ENCODE data around the gene SGMS1. TPM values are rescaled to one million over a fixed set of nuclear protein-coding genes. Genes with fewer than 3 reads are reported as not detected.

The SGMS1 gene
- total and polyA plus RNA-seq, 4 donors, result 15.8 to 142 (median 41.3) TPM

- peaks cover 0 to 6% (median 0%) of the 10 kb centered on the region in 4 donors for H3K9me3 ChIP-seq (ENCODE audit: control insufficient read depth in 4 of 4, insufficient read depth in 3 of 4, low read length in 3 of 4)
- H3K27me3 ChIP-seq (ENCODE audit: control insufficient read depth in 3 of 3, insufficient read depth in 3 of 3, low read length in 2 of 3), result no peaks in the 10 kb centered on the region
- no peak overlapping the region for H3K4me3 ChIP-seq
- WGBS, 2 donors, result 81 to 92% methylated on average over 7 of the region's 7 CpGs
- no peak overlapping the region for H3K27ac ChIP-seq (ENCODE audit: low read depth in 1 of 2, low read length in 1 of 2)
- no peak for TF ChIP-seq CTCF (IDR thresholded peaks at IDR 0.05; ENCODE audit: control extremely low read depth, extremely low read depth)
- DNase-seq, result no peak
- H3K36me3 ChIP-seq (ENCODE audit: control insufficient read depth in 4 of 4, insufficient read depth in 4 of 4, low read length in 4 of 4), result peaks cover 0 to 4% (median 0%) of the 10 kb centered on the region in 4 donors
- H3K9ac ChIP-seq (ENCODE audit: insufficient read depth in 1 of 2, low read length in 2 of 2), result no peak overlapping the region
- no peak for ATAC-seq (ENCODE audit: insufficient read depth, low FRiP score)
- peaks cover 0 to 7% (median 0%) of the 10 kb centered on the region in 5 donors for H3K4me1 ChIP-seq (ENCODE audit: control insufficient read depth in 5 of 5, insufficient read depth in 5 of 5, low read length in 5 of 5)
Measured at GRCh38 chr10:50351483-50352146, 272.1 kb downstream of the SGMS1 start.

DNA sequence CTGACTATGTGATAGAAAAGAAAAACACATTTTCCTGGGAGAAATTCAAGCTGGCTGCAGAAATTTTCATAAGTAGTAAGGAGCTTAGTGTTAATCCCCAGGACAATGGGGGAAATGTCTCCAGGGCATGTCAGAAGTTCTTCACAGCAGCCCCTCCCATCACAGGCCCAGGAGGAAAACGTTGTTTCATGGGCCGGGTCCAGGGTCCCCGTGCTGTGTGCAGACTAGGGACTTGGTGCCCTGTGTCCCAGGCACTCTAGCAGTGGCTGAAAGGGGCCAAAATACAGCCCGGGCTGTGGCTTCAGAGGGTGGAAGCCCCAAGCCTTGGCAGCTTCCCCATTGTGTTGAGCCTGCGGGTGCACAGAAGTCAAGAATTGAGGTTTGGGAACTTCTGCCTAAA, 273.4 kb downstream of the SGMS1 start:
- ATAC-seq (ENCODE audit: insufficient read depth, low FRiP score) (no peak), DNase-seq (no peak)
- WGBS, 2 donors, result 94 to 95% methylated on average over 5 of the region's 5 CpGs
- Histone ChIP-seq H3K36me3 (ENCODE audit: control insufficient read depth in 4 of 4, insufficient read depth in 4 of 4, low read length in 4 of 4) (peaks cover 0 to 4% (median 0%) of the 10 kb centered on the region in 4 donors), H3K9me3 (ENCODE audit: control insufficient read depth in 4 of 4, insufficient read depth in 3 of 4, low read length in 3 of 4) (peaks cover 0 to 6% (median 0%) of the 10 kb centered on the region in 4 donors), H3K4me3 (no peak overlapping the region), H3K9ac (ENCODE audit: insufficient read depth in 1 of 2, low read length in 2 of 2) (no peak overlapping the region), H3K27me3 (ENCODE audit: control insufficient read depth in 3 of 3, insufficient read depth in 3 of 3, low read length in 2 of 3) (no peaks in the 10 kb centered on the region), H3K27ac (ENCODE audit: low read depth in 1 of 2, low read length in 1 of 2) (no peak overlapping the region), H3K4me1 (ENCODE audit: control insufficient read depth in 5 of 5, insufficient read depth in 5 of 5, low read length in 5 of 5) (peaks cover 0 to 7% (median 0%) of the 10 kb centered on the region in 5 donors)
- no peak for TF ChIP-seq CTCF (IDR thresholded peaks at IDR 0.05; ENCODE audit: control extremely low read depth, extremely low read depth)

- DNase-seq (no peak), ATAC-seq (ENCODE audit: insufficient read depth, low FRiP score) (no peak)
- WGBS, 2 donors, result 100% methylated on average over 1 of the region's 1 CpG
Measured at GRCh38 chr10:50349554-50349953, 274.2 kb downstream of the SGMS1 start.

More at GRCh38 chr10:50349554-50349953, 274.2 kb downstream of the SGMS1 start:
- no peak overlapping the region for H3K9ac ChIP-seq (ENCODE audit: insufficient read depth in 1 of 2, low read length in 2 of 2)
- H3K27ac ChIP-seq (ENCODE audit: low read depth in 1 of 2, low read length in 1 of 2), result no peak overlapping the region
- no peak overlapping the region for H3K4me3 ChIP-seq
- peaks cover 0 to 7% (median 0%) of the 10 kb centered on the region in 5 donors for H3K4me1 ChIP-seq (ENCODE audit: control insufficient read depth in 5 of 5, insufficient read depth in 5 of 5, low read length in 5 of 5)
- no peaks in the 10 kb centered on the region for H3K27me3 ChIP-seq (ENCODE audit: control insufficient read depth in 3 of 3, insufficient read depth in 3 of 3, low read length in 2 of 3)
- H3K36me3 ChIP-seq (ENCODE audit: control insufficient read depth in 4 of 4, insufficient read depth in 4 of 4, low read length in 4 of 4), result peaks cover 0 to 4% (median 0%) of the 10 kb centered on the region in 4 donors
- no peak for TF ChIP-seq CTCF (IDR thresholded peaks at IDR 0.05; ENCODE audit: control extremely low read depth, extremely low read depth)
- H3K9me3 ChIP-seq (ENCODE audit: control insufficient read depth in 4 of 4, insufficient read depth in 3 of 4, low read length in 3 of 4), result peaks cover 0 to 6% (median 0%) of the 10 kb centered on the region in 4 donors

All from lung (tissue), 12 donors.